KMS-11 (cell line): ENCODE results near the gene CACNA1I.

Experiments used
- H2AFZ ChIP-seq: fragments of 200-600 bp; sonication (generic); 2 replicates; pipeline ENCODE4 v1.6.1; 2016; ENCODE audit warnings: antibody characterized with exemption, mixed run types, low read depth
- H3K27ac ChIP-seq: fragments of 200-600 bp; sonication (generic); 2 replicates; pipeline ENCODE4 v1.6.1; 2016; ENCODE audit warnings: mild to moderate bottlenecking, mixed run types
- H3K27me3 ChIP-seq: fragments of 200-600 bp; sonication (generic); 2 replicates; pipeline ENCODE4 v1.6.1; 2017; ENCODE audit warnings: mild to moderate bottlenecking, low read depth, mixed run types, moderate library complexity; ENCODE audit not compliant: insufficient read depth
- H3K36me3 ChIP-seq: fragments of 200-600 bp; sonication (generic); 2 replicates; pipeline ENCODE4 v1.6.1; 2017; ENCODE audit warnings: mild to moderate bottlenecking, mixed run types; ENCODE audit not compliant: insufficient read depth
- H3K4me1 ChIP-seq: fragments of 200-600 bp; sonication (generic); 2 replicates; pipeline ENCODE4 v1.6.1; 2016; ENCODE audit warnings: mild to moderate bottlenecking, low read depth, mixed run types; ENCODE audit not compliant: poor library complexity, severe bottlenecking
- H3K4me2 ChIP-seq: fragments of 200-600 bp; sonication (generic); 2 replicates; pipeline ENCODE4 v1.7.0; 2016; ENCODE audit warnings: mild to moderate bottlenecking, mixed run types
- H3K4me3 ChIP-seq: fragments of 200-600 bp; sonication (generic); IDR thresholded peaks from 2 replicates; pipeline ENCODE4 v1.6.1; 2017; ENCODE audit warnings: low read depth, low read length, mixed read lengths; ENCODE audit not compliant: insufficient read depth
- H3K79me2 ChIP-seq: fragments of 200-600 bp; sonication (generic); 2 replicates; pipeline ENCODE4 v1.6.1; 2016; ENCODE audit warnings: low read depth, mixed run types; ENCODE audit not compliant: insufficient read depth
- H3K9ac ChIP-seq: fragments of 200-600 bp; sonication (generic); 2 replicates; pipeline ENCODE4 v1.6.1; 2016; ENCODE audit warnings: mild to moderate bottlenecking, mixed run types
- H4K20me1 ChIP-seq: fragments of 200-600 bp; sonication (generic); 2 replicates; pipeline ENCODE4 v1.6.1; 2016; ENCODE audit warnings: mild to moderate bottlenecking, mixed run types; ENCODE audit not compliant: insufficient read depth
- CTCF ChIP-seq: fragments of 200-600 bp; sonication (generic); conservative IDR thresholded peaks from 2 replicates; pipeline ENCODE4 v1.6.1; 2017; ENCODE audit warnings: low read depth, mild to moderate bottlenecking, antibody characterized with exemption, low read length, moderate library complexity, mixed read lengths

CACNA1I gene

GRCh38 chr22:39693943-39694500 lies 123.5 kb downstream of the CACNA1I start:
- H2AFZ ChIP-seq, result no peak overlapping the region
- H4K20me1 ChIP-seq, result no peaks in the 10 kb centered on the region
- H3K9ac ChIP-seq, result no peak overlapping the region
- TF ChIP-seq CTCF, result no peak
- H3K27ac ChIP-seq, result no peak overlapping the region
- H3K36me3 ChIP-seq, result no peaks in the 10 kb centered on the region
- H3K27me3 ChIP-seq, result peaks cover 76% of the 10 kb centered on the region
- H3K4me3 ChIP-seq, result no peak overlapping the region
- no peak overlapping the region for H3K4me2 ChIP-seq
- H3K4me1 ChIP-seq, result no peaks in the 10 kb centered on the region
- no peaks in the 10 kb centered on the region for H3K79me2 ChIP-seq

- no peaks in the 10 kb centered on the region for H3K36me3 ChIP-seq
- no peak overlapping the region for H3K27ac ChIP-seq
- H3K9ac ChIP-seq, result no peak overlapping the region
- H3K27me3 ChIP-seq, result peaks cover 78% of the 10 kb centered on the region
- no peak overlapping the region for H3K4me2 ChIP-seq
- TF ChIP-seq CTCF, result no peak
- H3K4me3 ChIP-seq, result no peak overlapping the region
- H2AFZ ChIP-seq, result no peak overlapping the region
- no peaks in the 10 kb centered on the region for H3K79me2 ChIP-seq
- no peaks in the 10 kb centered on the region for H3K4me1 ChIP-seq
- H4K20me1 ChIP-seq, result no peaks in the 10 kb centered on the region
Observed at GRCh38 chr22:39697790-39698430, 127.4 kb downstream of the CACNA1I start.

- Histone ChIP-seq H3K4me3 (no peak overlapping the region), H3K27me3 (peaks cover 76% of the 10 kb centered on the region), H3K36me3 (no peaks in the 10 kb centered on the region), H3K27ac (no peak overlapping the region), H3K79me2 (no peaks in the 10 kb centered on the region), H3K4me2 (no peak overlapping the region), H3K9ac (no peak overlapping the region), H3K4me1 (no peaks in the 10 kb centered on the region), H2AFZ (no peak overlapping the region), H4K20me1 (no peaks in the 10 kb centered on the region)
- no peak for TF ChIP-seq CTCF
Observed at GRCh38 chr22:39699631-39700360, 129.2 kb downstream of the CACNA1I start.

- Histone ChIP-seq H4K20me1 (no peaks in the 10 kb centered on the region), H2AFZ (no peak overlapping the region), H3K27ac (no peak overlapping the region), H3K4me3 (no peak overlapping the region), H3K79me2 (no peaks in the 10 kb centered on the region), H3K9ac (no peak overlapping the region), H3K4me1 (no peaks in the 10 kb centered on the region), H3K36me3 (no peaks in the 10 kb centered on the region), H3K4me2 (no peak overlapping the region), H3K27me3 (peaks cover 76% of the 10 kb centered on the region)
- TF ChIP-seq CTCF, result no peak
Observed at GRCh38 chr22:39700565-39700964, 130.0 kb downstream of the CACNA1I start.
